ENCODE results near the gene IFFO2.

GRCh38 chr1:18899363-18900049 lies 57.0 kb downstream of the IFFO2 start:
- TF ChIP-seq CTCF (IDR thresholded peaks at IDR 0.05), result no peak
- no peak for TF ChIP-seq POLR2A (IDR thresholded peaks at IDR 0.05)
- no peak for TF ChIP-seq POLR2AphosphoS5 (IDR thresholded peaks at IDR 0.05)

Measured in upper lobe of left lung (tissue), 4 donors.